Left lung (tissue), 10 donors: ENCODE measurements around the gene KAT7. TPM values are rescaled to one million over a fixed set of nuclear protein-coding genes. Genes with fewer than 3 reads are reported as not detected.

Experiments
- ATAC-seq: fragments of 200-7000 bp; cut with Tn5 transposase; one replicate; pipeline ENCODE4 v1.9.1; 2020; ENCODE audit warnings: moderate library complexity
- DNase-seq, 4 donors: peaks; one replicate each; pipeline ENCODE4 v3.0.0-alpha.2; 2013 to 2020
- H3K27ac ChIP-seq, 2 donors: fragments of 200-600 bp; sonication (generic) in 1 of 2; one replicate each; pipeline versions ENCODE4 v1.5.0 to v1.8.0; 2020 to 2021
- H3K27me3 ChIP-seq, 2 donors: fragments of 200-600 bp; sonication (generic) in 1 of 2; one replicate each; pipeline versions ENCODE4 v1.5.0 to v1.8.0; 2020 to 2021
- H3K36me3 ChIP-seq, 2 donors: fragments of 200-600 bp; sonication (generic) in 1 of 2; one replicate each; pipeline versions ENCODE4 v1.5.0 to v1.8.0; 2020 to 2021
- H3K4me1 ChIP-seq, 2 donors: fragments of 200-600 bp; one replicate each; pipeline ENCODE4 v1.8.0; 2021
- H3K4me3 ChIP-seq, 2 donors: fragments of 200-600 bp; sonication (generic) in 1 of 2; one replicate each; pipeline versions ENCODE4 v1.5.0 to v1.8.0; 2020 to 2021; ENCODE audit warnings: mild to moderate bottlenecking in 1 of 2
- H3K9me3 ChIP-seq, 2 donors: fragments of 200-600 bp; sonication (generic) in 1 of 2; one replicate each; pipeline versions ENCODE4 v1.5.0 to v1.8.0; 2020 to 2021
- intact Hi-C, 2 donors: fragments of 100-400 bp; cut with DNase I; formaldehyde crosslinking; loops; one replicate each; pipeline versions ENCODE4 v1.11.2 to v1.14.2; 2022
- polyA plus RNA-seq, 6 donors: library from polyadenylated mRNA; unstranded; fragments of 120-200 nt; gene quantifications; one replicate each; pipeline ENCODE4 v1.2.1, GENCODE V29; 2013; ENCODE audit not compliant: insufficient read length in 6 of 6
- total RNA-seq, 2 donors: library from RNA; stranded (reverse); fragmentation: NEBNext Ultra II Directional; extraction: Animal tissue kit (Norgen Biotek cat#: 25700); gene quantifications; one replicate each; pipeline ENCODE4 v1.2.1, GENCODE V29; 2021
- TF ChIP-seq, protein P1 (sequence below), 2 donors: fragments of 200-600 bp; sonication (generic) in 1 of 2; IDR thresholded peaks; one replicate each; pipeline versions ENCODE4 v1.5.0 to v1.8.0; 2021; ENCODE audit warnings: antibody characterized with exemption in 2 of 2
- donor health status: DM: no; HTN: yes; CAD: no.
- donor health status: DM: no; HTN: no; CAD: no.

The KAT7 gene
- total and polyA plus RNA-seq, 8 donors, result 44.1 to 56.7 (median 51.5) TPM

- H3K9me3 ChIP-seq, result no peaks in the 10 kb centered on the region
- peaks cover 0 to 99% of the 10 kb centered on the region in 2 donors for H3K36me3 ChIP-seq
- ATAC-seq, result no peak
- TF ChIP-seq, protein P1, sequence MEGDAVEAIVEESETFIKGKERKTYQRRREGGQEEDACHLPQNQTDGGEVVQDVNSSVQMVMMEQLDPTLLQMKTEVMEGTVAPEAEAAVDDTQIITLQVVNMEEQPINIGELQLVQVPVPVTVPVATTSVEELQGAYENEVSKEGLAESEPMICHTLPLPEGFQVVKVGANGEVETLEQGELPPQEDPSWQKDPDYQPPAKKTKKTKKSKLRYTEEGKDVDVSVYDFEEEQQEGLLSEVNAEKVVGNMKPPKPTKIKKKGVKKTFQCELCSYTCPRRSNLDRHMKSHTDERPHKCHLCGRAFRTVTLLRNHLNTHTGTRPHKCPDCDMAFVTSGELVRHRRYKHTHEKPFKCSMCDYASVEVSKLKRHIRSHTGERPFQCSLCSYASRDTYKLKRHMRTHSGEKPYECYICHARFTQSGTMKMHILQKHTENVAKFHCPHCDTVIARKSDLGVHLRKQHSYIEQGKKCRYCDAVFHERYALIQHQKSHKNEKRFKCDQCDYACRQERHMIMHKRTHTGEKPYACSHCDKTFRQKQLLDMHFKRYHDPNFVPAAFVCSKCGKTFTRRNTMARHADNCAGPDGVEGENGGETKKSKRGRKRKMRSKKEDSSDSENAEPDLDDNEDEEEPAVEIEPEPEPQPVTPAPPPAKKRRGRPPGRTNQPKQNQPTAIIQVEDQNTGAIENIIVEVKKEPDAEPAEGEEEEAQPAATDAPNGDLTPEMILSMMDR (IDR thresholded peaks at IDR 0.05), result no peak
- no peaks in the 10 kb centered on the region for H3K27me3 ChIP-seq
- no peak for DNase-seq
- H3K4me3 ChIP-seq, result no peak overlapping the region
- H3K27ac ChIP-seq, result no peak overlapping the region
- peaks cover 0 to 20% of the 10 kb centered on the region in 2 donors for H3K4me1 ChIP-seq
- intact Hi-C loops, result no loop called here
These were observed 9.7 kb downstream of the KAT7 start for GRCh38 chr17:49798182-49798581.

GRCh38 chr17:49798738-49799137, 10.3 kb downstream of the KAT7 start:
- no peaks in the 10 kb centered on the region for H3K27me3 ChIP-seq

GRCh38 chr17:49809056-49809455, 20.6 kb downstream of the KAT7 start:
- no peak for ATAC-seq
- Histone ChIP-seq H3K4me3 (no peak overlapping the region), H3K9me3 (no peaks in the 10 kb centered on the region), H3K36me3 (peaks cover 4 to 96% of the 10 kb centered on the region in 2 donors), H3K27me3 (no peaks in the 10 kb centered on the region), H3K4me1 (no peaks in the 10 kb centered on the region), H3K27ac (no peak overlapping the region)
- TF ChIP-seq, protein P1 (IDR thresholded peaks at IDR 0.05), result no peak
- no peak for DNase-seq
- intact Hi-C loops, result no loop called here

More at GRCh38 chr17:49798738-49799137, 10.3 kb downstream of the KAT7 start:
- Histone ChIP-seq H3K9me3 (no peaks in the 10 kb centered on the region), H3K27ac (no peak overlapping the region), H3K4me1 (peaks cover 0 to 20% of the 10 kb centered on the region in 2 donors), H3K36me3 (peaks cover 0 to 99% of the 10 kb centered on the region in 2 donors), H3K4me3 (no peak overlapping the region)
- TF ChIP-seq, protein P1 (IDR thresholded peaks at IDR 0.05), result no peak
- intact Hi-C loops, result no loop called here
- DNase-seq, result no peak
- ATAC-seq, result no peak

DNA sequence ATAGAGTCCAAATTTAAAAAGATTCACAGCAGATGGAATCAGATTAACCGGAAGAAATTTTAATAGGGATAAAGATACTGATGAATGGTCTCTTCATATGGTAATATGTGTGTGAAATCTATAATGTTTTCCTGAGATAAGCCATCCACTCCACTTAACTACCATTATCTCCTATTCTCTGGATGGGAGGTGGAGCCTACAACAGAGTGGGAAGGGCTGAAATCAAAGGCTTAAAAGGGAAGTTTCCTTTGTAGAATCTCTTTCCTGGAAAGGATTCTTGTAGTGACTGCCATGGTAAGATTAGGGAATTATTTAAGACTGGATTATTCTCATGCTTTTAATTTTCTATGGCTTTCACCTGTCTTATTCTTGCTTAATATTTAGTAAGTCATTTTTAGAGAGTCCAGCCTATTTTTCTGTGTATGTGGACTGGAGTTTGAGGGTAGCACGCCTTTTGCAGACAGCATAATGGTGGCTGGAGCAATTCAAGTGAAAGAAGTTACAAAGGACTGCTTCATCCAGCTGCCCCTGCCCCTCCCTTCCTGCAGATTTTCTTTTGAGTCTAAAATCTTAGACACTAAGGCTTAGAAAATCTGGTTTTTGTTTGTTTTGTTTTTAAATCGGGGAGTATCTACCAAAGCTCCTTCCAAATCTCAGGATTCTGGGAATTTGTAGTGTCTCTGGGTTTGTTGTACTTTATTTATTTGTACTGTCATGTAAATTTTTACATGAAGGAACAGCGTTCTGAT, 26.5 kb downstream of the KAT7 start:
- TF ChIP-seq, protein P1 (IDR thresholded peaks at IDR 0.05), result no peak
- intact Hi-C loops, result no loop called here
- ATAC-seq, result no peak
- no peak for DNase-seq
- H3K27me3 ChIP-seq, result no peaks in the 10 kb centered on the region
- peaks cover 2 to 98% of the 10 kb centered on the region in 2 donors for H3K36me3 ChIP-seq
- peaks cover 0 to 28% of the 10 kb centered on the region in 2 donors for H3K4me1 ChIP-seq
- peak overlapping the region; percentile 5 to 55 for H3K27ac ChIP-seq
- no peak overlapping the region for H3K4me3 ChIP-seq
- no peaks in the 10 kb centered on the region for H3K9me3 ChIP-seq

DNA sequence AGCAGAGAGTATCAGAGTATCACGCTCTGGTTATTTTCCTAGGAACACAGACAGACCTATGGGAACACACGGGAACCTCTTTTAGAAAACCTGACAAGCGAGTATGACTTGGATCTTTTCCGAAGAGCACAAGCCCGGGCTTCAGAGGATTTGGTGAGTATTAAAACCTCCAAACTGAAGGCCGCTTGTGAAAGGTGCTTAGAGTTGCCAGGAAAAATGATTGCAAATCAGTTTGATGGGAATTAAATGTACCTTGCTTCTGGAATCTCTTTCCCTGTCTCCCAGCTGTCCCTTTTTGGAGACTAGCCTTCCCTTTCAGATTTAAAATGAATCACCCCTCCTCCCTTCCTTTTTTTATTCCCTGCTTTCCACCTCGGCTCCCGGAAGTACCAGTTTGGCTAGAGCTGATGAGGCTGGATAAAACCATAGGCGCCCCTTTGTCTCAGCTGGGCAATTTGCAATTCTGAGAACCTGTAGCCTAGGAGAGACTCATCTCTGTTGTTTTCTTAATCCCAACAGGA, 27.3 kb downstream of the KAT7 start:
- no peaks in the 10 kb centered on the region for H3K27me3 ChIP-seq
- H3K36me3 ChIP-seq, result peaks cover 2 to 99% of the 10 kb centered on the region in 2 donors
- DNase-seq, result peak in 1 of 4 donors; percentile 43
- intact Hi-C loops, result no loop called here
- ATAC-seq, result peak; percentile 92
- peaks cover 0 to 37% of the 10 kb centered on the region in 2 donors for H3K4me1 ChIP-seq
- H3K27ac ChIP-seq, result peak overlapping the region; percentile 5 to 55
- no peak overlapping the region for H3K4me3 ChIP-seq
- TF ChIP-seq, protein P1 (IDR thresholded peaks at IDR 0.05), result no peak
- H3K9me3 ChIP-seq, result no peaks in the 10 kb centered on the region
